IgD-negative memory B cell (primary cell): ENCODE measurements around the gene PRKAR1B. TPM values are rescaled to one million over a fixed set of nuclear protein-coding genes. Genes with fewer than 3 reads are reported as not detected.

Experiments
- H3K27ac Mint-ChIP-seq, 3 donors: one replicate each; pipeline ENCODE4 v1.8.0; 2020 to 2022; ENCODE audit warnings: mild to moderate bottlenecking in 3 of 3, mixed read lengths in 3 of 3, moderate library complexity in 1 of 3
- H3K27me3 Mint-ChIP-seq: one replicate; pipeline ENCODE4 v1.8.0; 2021; ENCODE audit warnings: mixed read lengths
- H3K36me3 Mint-ChIP-seq: one replicate; pipeline ENCODE4 v1.8.0; 2020; ENCODE audit warnings: mild to moderate bottlenecking, mixed read lengths
- H3K4me1 Mint-ChIP-seq, 3 donors: one replicate each; pipeline ENCODE4 v1.8.0; 2020 to 2022; ENCODE audit warnings: mixed read lengths in 3 of 3, mild to moderate bottlenecking in 1 of 3
- H3K4me3 Mint-ChIP-seq, 4 donors: one replicate each; pipeline ENCODE4 v1.8.0; 2020 to 2022; ENCODE audit warnings: mild to moderate bottlenecking in 4 of 4, mixed read lengths in 4 of 4, moderate library complexity in 3 of 4
- H3K9me3 Mint-ChIP-seq, 3 donors: one replicate each; pipeline ENCODE4 v1.8.0; 2020 to 2021; ENCODE audit warnings: mixed read lengths in 3 of 3, mild to moderate bottlenecking in 1 of 3
- polyA plus RNA-seq: library from polyadenylated mRNA; unstranded; fragments of 300-500 nt; fragmentation: Illumina TruSeq; gene quantifications from one replicate; pipeline ENCODE4 v1.2.3, GENCODE V29; 2021

PRKAR1B gene
- polyA plus RNA-seq, 1 donor from 2014 or later: 4.6 TPM

GRCh38 chr7:726084-726853 lies 812 bp downstream of the PRKAR1B start, which contains the start of gene DNAAF5:
TSS of gene DNAAF5 (plus strand) at chr7:726699. CDS start at chr7:726721, 22 bp downstream.
- peaks cover 8% of the 10 kb centered on the region for H3K36me3 Mint-ChIP-seq
- peak within 1 kb of the TSS; percentile 23 to 73 (median 67) for H3K27ac Mint-ChIP-seq
- H3K27me3 Mint-ChIP-seq: no peaks in the 10 kb centered on the region
- H3K9me3 Mint-ChIP-seq: peaks cover 0 to 4% (median 2%) of the 10 kb centered on the region in 3 donors
- H3K4me3 Mint-ChIP-seq: peak within 1 kb of the TSS; percentile 80 to 93 (median 87)
- H3K4me1 Mint-ChIP-seq: peaks cover 14 to 17% (median 17%) of the 10 kb centered on the region in 3 donors

- peak overlapping the region; percentile 35 to 73 (median 67) for H3K27ac Mint-ChIP-seq
- peak overlapping the region; percentile 80 to 89 (median 87) for H3K4me3 Mint-ChIP-seq
- peaks cover 10 to 17% (median 14%) of the 10 kb centered on the region in 3 donors for H3K4me1 Mint-ChIP-seq
- H3K9me3 Mint-ChIP-seq: peaks cover 0 to 10% (median 2%) of the 10 kb centered on the region in 3 donors
- no peaks in the 10 kb centered on the region for H3K27me3 Mint-ChIP-seq
- H3K36me3 Mint-ChIP-seq: peaks cover 11% of the 10 kb centered on the region
Measured at GRCh38 chr7:725223-726005, 1.7 kb downstream of the PRKAR1B start.

GRCh38 chr7:724298-724697 lies 2.8 kb downstream of the PRKAR1B start:
- H3K4me3 Mint-ChIP-seq: peak overlapping the region in 3 of 4 donors; percentile 2 to 70 (median 19)
- no peak overlapping the region for H3K27ac Mint-ChIP-seq
- H3K36me3 Mint-ChIP-seq: peaks cover 14% of the 10 kb centered on the region
- H3K27me3 Mint-ChIP-seq: no peaks in the 10 kb centered on the region
- H3K4me1 Mint-ChIP-seq: peaks cover 10 to 15% (median 12%) of the 10 kb centered on the region in 3 donors
- peaks cover 0 to 14% (median 2%) of the 10 kb centered on the region in 3 donors for H3K9me3 Mint-ChIP-seq

DNA sequence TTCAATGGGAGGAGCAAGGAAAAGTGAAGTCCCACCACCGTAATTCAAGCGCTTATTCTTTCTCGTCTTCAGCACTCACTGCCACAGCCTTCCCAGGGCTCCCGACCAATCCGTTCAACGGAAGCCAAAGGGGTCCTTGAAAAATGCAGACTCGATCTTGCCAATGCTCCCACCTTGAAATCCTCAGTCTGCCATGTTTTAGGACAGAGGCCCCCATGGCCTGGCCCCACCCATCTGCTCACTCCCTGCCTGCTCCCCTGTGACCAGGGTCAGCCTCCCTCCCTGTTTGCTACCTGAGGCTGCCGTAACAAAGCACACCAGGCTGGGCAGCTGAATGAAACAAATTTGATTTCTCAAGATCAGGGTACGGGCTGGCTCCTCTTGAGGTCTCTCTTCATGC lies 3.5 kb downstream of the PRKAR1B start:
- Mint-ChIP-seq H3K27me3 (no peaks in the 10 kb centered on the region), H3K36me3 (peaks cover 14% of the 10 kb centered on the region), H3K4me1 (peaks cover 10 to 15% (median 12%) of the 10 kb centered on the region in 3 donors), H3K27ac (no peak overlapping the region), H3K4me3 (no peak overlapping the region), H3K9me3 (peaks cover 0 to 14% (median 2%) of the 10 kb centered on the region in 3 donors)

- Mint-ChIP-seq H3K27me3 (no peaks in the 10 kb centered on the region), H3K4me1 (peaks cover 5 to 10% (median 5%) of the 10 kb centered on the region in 3 donors), H3K27ac (peak overlapping the region in 1 of 3 donors; percentile 69), H3K9me3 (peaks cover 0 to 14% (median 2%) of the 10 kb centered on the region in 3 donors), H3K4me3 (peak overlapping the region in 1 of 4 donors; percentile 62), H3K36me3 (peaks cover 14% of the 10 kb centered on the region)
Measured at GRCh38 chr7:721619-722248, 5.3 kb downstream of the PRKAR1B start.

DNA sequence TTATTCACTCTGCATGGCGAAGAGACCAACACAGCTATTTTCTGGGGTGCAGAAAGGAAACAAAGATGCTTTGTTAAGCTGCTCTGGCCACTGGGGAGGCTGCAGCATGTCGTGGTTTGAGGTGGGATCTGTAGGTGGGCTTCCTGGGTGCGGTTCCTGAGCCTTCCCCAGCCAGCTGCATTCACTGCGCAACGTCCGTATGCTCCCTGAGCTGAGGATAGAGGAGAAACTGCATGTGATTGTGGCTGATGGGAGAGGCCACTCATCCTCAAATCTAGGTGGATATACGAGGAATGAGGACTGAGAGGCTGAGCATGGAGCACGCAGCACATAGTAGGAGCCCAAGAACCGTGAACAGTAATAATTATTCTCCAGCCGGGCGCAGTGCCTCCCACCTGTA lies 10.4 kb downstream of the PRKAR1B start:
- no peak overlapping the region for H3K27ac Mint-ChIP-seq
- peaks cover 6% of the 10 kb centered on the region for H3K36me3 Mint-ChIP-seq
- peaks cover under 1 to 11% (median 1%) of the 10 kb centered on the region in 3 donors for H3K9me3 Mint-ChIP-seq
- H3K4me1 Mint-ChIP-seq: peaks cover 0 to 9% (median 0%) of the 10 kb centered on the region in 3 donors
- H3K4me3 Mint-ChIP-seq: no peak overlapping the region
- peaks cover 3% of the 10 kb centered on the region for H3K27me3 Mint-ChIP-seq

DNA sequence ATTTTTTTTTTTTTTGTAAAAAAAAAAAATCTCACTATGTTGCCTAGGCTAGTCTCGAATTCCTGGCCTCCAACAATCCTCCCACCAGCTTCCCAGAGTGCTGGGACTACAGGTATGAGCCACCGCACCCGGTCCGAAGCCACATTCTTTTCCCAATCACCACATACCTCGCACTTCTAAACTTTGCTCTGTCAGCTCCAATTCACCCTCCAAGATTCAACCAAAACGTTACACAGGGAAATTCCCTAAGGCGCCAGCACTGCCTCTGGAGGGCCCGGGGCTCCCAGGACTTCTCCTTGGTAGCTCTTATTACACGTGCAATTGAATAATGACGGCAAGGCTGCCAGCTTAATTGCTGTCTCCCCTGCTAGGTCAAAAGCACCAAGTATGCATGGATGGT lies 10.9 kb downstream of the PRKAR1B start:
- Mint-ChIP-seq H3K9me3 (peaks cover 0 to 10% (median 1%) of the 10 kb centered on the region in 3 donors), H3K36me3 (peaks cover 6% of the 10 kb centered on the region), H3K4me3 (peak overlapping the region in 1 of 4 donors; percentile 50), H3K4me1 (peaks cover 0 to 9% (median 0%) of the 10 kb centered on the region in 3 donors), H3K27ac (no peak overlapping the region), H3K27me3 (peaks cover 3% of the 10 kb centered on the region)

- peaks cover 0 to 1% (median 0%) of the 10 kb centered on the region in 3 donors for H3K9me3 Mint-ChIP-seq
- H3K4me1 Mint-ChIP-seq: peaks cover 0 to 9% (median 0%) of the 10 kb centered on the region in 3 donors
- peaks cover 3% of the 10 kb centered on the region for H3K27me3 Mint-ChIP-seq
- no peak overlapping the region for H3K27ac Mint-ChIP-seq
- peak overlapping the region in 2 of 4 donors; percentile 39 to 86 for H3K4me3 Mint-ChIP-seq
- peaks cover 3% of the 10 kb centered on the region for H3K36me3 Mint-ChIP-seq
Measured at GRCh38 chr7:714251-714671, 12.8 kb downstream of the PRKAR1B start.

DNA sequence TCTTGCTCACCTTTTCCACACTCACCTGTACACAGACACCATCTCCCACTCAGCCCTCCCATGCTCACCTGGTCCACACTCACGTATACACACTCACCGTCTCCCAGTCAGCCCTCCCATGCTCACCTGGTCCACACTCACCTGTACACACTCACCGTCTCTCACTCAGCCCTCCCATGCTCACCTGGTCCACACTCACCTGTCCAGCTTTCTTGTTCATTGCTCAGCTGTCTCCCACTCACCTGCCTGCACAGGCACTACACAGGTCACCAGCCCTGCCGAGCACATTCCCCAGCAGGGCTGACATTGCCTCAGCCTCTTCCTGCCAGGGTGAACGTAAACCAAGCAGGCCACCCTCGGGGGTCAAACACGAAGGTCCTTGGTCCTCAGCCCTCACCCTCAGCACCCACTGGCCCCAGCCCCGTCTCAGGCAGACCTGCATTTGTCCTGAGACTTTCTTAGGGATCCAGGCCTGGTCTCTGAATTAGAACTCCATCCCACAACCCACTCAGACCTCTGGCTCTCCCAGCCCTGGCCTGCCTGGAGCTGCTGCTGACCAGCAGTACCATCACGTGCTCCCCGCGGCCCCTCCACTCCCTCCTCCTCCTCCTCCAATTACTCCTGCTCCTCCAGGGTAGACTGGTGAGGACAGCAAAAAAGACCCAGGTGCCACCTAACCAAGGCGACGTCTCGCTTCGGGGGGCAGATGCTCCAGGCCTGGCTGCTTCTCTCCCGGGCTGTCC lies 13.4 kb downstream of the PRKAR1B start:
- H3K4me3 Mint-ChIP-seq: peak overlapping the region in 2 of 4 donors; percentile 58 to 82
- H3K4me1 Mint-ChIP-seq: peaks cover 0 to 9% (median 0%) of the 10 kb centered on the region in 3 donors
- peaks cover 0 to 1% (median 0%) of the 10 kb centered on the region in 3 donors for H3K9me3 Mint-ChIP-seq
- peak overlapping the region in 1 of 3 donors; percentile 84 for H3K27ac Mint-ChIP-seq
- peaks cover 3% of the 10 kb centered on the region for H3K36me3 Mint-ChIP-seq
- H3K27me3 Mint-ChIP-seq: peaks cover 3% of the 10 kb centered on the region

- Mint-ChIP-seq H3K27ac (peak overlapping the region in 1 of 3 donors; percentile 84), H3K9me3 (peaks cover 0 to 1% (median 0%) of the 10 kb centered on the region in 3 donors), H3K4me1 (peaks cover 0 to 7% (median 0%) of the 10 kb centered on the region in 3 donors), H3K36me3 (peaks cover 3% of the 10 kb centered on the region), H3K27me3 (peaks cover 3% of the 10 kb centered on the region), H3K4me3 (peak overlapping the region in 3 of 4 donors; percentile 25 to 82 (median 66))
Measured at GRCh38 chr7:713139-713457, 14.0 kb downstream of the PRKAR1B start.

GRCh38 chr7:712381-713138 lies 14.5 kb downstream of the PRKAR1B start:
- Mint-ChIP-seq H3K36me3 (peaks cover 3% of the 10 kb centered on the region), H3K27ac (no peak overlapping the region), H3K27me3 (peaks cover 3% of the 10 kb centered on the region), H3K9me3 (peaks cover 0 to 1% (median 0%) of the 10 kb centered on the region in 3 donors), H3K4me1 (peaks cover 0 to 7% (median 0%) of the 10 kb centered on the region in 3 donors), H3K4me3 (peak overlapping the region in 2 of 4 donors; percentile 25 to 66)

- no peak overlapping the region for H3K27ac Mint-ChIP-seq
- peaks cover 3% of the 10 kb centered on the region for H3K36me3 Mint-ChIP-seq
- no peak overlapping the region for H3K4me3 Mint-ChIP-seq
- peaks cover 0 to 6% (median 0%) of the 10 kb centered on the region in 3 donors for H3K4me1 Mint-ChIP-seq
- peaks cover 0 to 1% (median 0%) of the 10 kb centered on the region in 3 donors for H3K9me3 Mint-ChIP-seq
- peaks cover 3% of the 10 kb centered on the region for H3K27me3 Mint-ChIP-seq
Measured at GRCh38 chr7:711922-712380, 15.1 kb downstream of the PRKAR1B start.
